K562 (cell line): Measurements from ENCODE around the gene F2. TPM values are rescaled to one million over a fixed set of nuclear protein-coding genes. Genes with fewer than 3 reads are reported as not detected.

Experiments
- ATAC-seq: fragments of 200-7000 bp; cut with Tn5 transposase; 3 replicates; pipeline ENCODE4 v1.9.1; 2020; ENCODE audit warnings: moderate library complexity
- BruUV-seq: library from RNA; stranded (reverse); fragments of 400-500 nt; replicated peaks from 2 replicates; lab custom pipeline; 2021; lab: Mats Ljungman, UMichigan
- CTCF ChIA-PET: fragments of 300-600 bp; formaldehyde crosslinking; extraction: SDS; loops from one replicate; lab custom pipeline; 2021; ENCODE audit warnings: low intra/inter-chr PET ratio; lab: Yijun Ruan, JAX
- POLR2A ChIA-PET: fragments of 300-600, 350-650 bp; sonication (Branson Sonifier 250); formaldehyde crosslinking; extraction: SDS; loops from one replicate; lab custom pipeline; 2021; ENCODE audit warnings: antibody characterized with exemption, inconsistent platforms; lab: Yijun Ruan, JAX
- DNase-seq, 4 experiments: peaks; one replicate each; pipeline versions ENCODE4 v3.0.0 to v3.0.0-alpha.2; 2011 to 2018; ENCODE audit warnings: low spot score in 3 of 4, mixed read lengths in 3 of 4; ENCODE audit errors: extremely low read depth in 1 of 4
- FAIRE-seq: peaks from 2 replicates; lab custom pipeline; 2011; peaks lifted over from hg19 to GRCh38; lab: Jason Lieb, UNC
- H2AFZ ChIP-seq: 2 replicates; pipeline ENCODE4 v1.6.0; 2011; ENCODE audit warnings: low read depth, low read length, control low read depth, inconsistent platforms
- H3K27ac ChIP-seq: fragments of 200-600 bp; 3 replicates; pipeline ENCODE4 v1.8.0; 2011; ENCODE audit warnings: low read depth, mild to moderate bottlenecking, control low read depth, inconsistent platforms, low read length, moderate library complexity, mixed read lengths; ENCODE audit errors: extremely low read depth
- H3K27me3 ChIP-seq, 2 experiments: fragments of 300-600 bp in 1 of 2; 2 replicates in 1 of 2; 3 replicates in 1 of 2; pipeline versions ENCODE4 v1.6.0 to v1.8.0; 2011; ENCODE audit warnings: inconsistent platforms in 2 of 2, low read length in 2 of 2, mild to moderate bottlenecking in 1 of 2, mixed read lengths in 1 of 2, moderate library complexity in 1 of 2; ENCODE audit not compliant: control insufficient read depth in 2 of 2, insufficient read depth in 2 of 2
- H3K36me3 ChIP-seq: fragments of 300-600 bp; 3 replicates; pipeline ENCODE4 v1.8.0; 2011; ENCODE audit warnings: mild to moderate bottlenecking, low read length, inconsistent platforms; ENCODE audit not compliant: control insufficient read depth, insufficient read depth
- H3K4me1 ChIP-seq, 2 experiments: fragments of 200-600 bp in 1 of 2; replicated peaks in 1 of 2; 2 replicates in 1 of 2; 3 replicates in 1 of 2; pipeline versions ENCODE4 v1.5.1 to v1.8.0; 2011; ENCODE audit warnings: inconsistent platforms in 2 of 2, low read length in 2 of 2, mild to moderate bottlenecking in 1 of 2, mixed read lengths in 1 of 2, moderate library complexity in 1 of 2; ENCODE audit not compliant: control insufficient read depth in 2 of 2, insufficient read depth in 2 of 2
- H3K4me2 ChIP-seq: 2 replicates; pipeline ENCODE4 v1.6.1; 2011; ENCODE audit warnings: low read length, control low read depth, inconsistent platforms, mixed read lengths; ENCODE audit not compliant: insufficient read depth
- H3K4me3 ChIP-seq: fragments of 200-600 bp; sonication (generic), shearing (Covaris generic); 2 replicates; pipeline ENCODE4 v1.5.1; 2016; ENCODE audit warnings: control low read depth, inconsistent platforms
- H3K79me2 ChIP-seq: fragments of 200-600 bp; 3 replicates; pipeline ENCODE4 v1.8.0; 2011; ENCODE audit warnings: low read length, inconsistent platforms; ENCODE audit not compliant: control insufficient read depth, insufficient read depth
- H3K9ac ChIP-seq, 2 experiments: 2 replicates each; pipeline versions ENCODE4 v1.6.0 to v1.6.1; 2011; ENCODE audit warnings: low read depth in 2 of 2, low read length in 2 of 2, control low read depth in 1 of 2, inconsistent platforms in 1 of 2, mild to moderate bottlenecking in 1 of 2, mixed read lengths in 1 of 2; ENCODE audit not compliant: insufficient read depth in 1 of 2
- H3K9me1 ChIP-seq: one replicate; pipeline ENCODE4 v1.6.0; 2011; ENCODE audit warnings: inconsistent platforms, mild to moderate bottlenecking, low read length, moderate library complexity; ENCODE audit not compliant: control insufficient read depth, insufficient read depth
- H3K9me3 ChIP-seq: replicated peaks from 2 replicates; pipeline ENCODE4 v1.5.1; 2011; ENCODE audit warnings: low read depth, low read length, inconsistent platforms; ENCODE audit not compliant: control insufficient read depth, insufficient read depth
- H4K20me1 ChIP-seq: replicated peaks from 2 replicates; pipeline ENCODE4 v1.6.1; 2011; ENCODE audit warnings: low read length, inconsistent platforms, mixed read lengths; ENCODE audit not compliant: control insufficient read depth, insufficient read depth
- POLR2G ChIP-seq: fragments of 200-400 bp; formaldehyde crosslinking; IDR thresholded peaks from 2 replicates; pipeline ENCODE4 v1.6.1; 2017; ENCODE audit warnings: low read depth, mild to moderate bottlenecking, antibody characterized with exemption, low read length, moderate library complexity
- RBFOX2 ChIP-seq: fragments of 200-400 bp; formaldehyde crosslinking; IDR thresholded peaks from 2 replicates; pipeline ENCODE4 v1.6.1; 2017; ENCODE audit warnings: low read depth, mild to moderate bottlenecking, low read length, moderate library complexity
- TSHZ1 ChIP-seq: fragments of 250-450 bp; sonication (Bioruptor Pico); IDR thresholded peaks from 2 replicates; pipeline ENCODE4 v1.4.0; 2020; ENCODE audit warnings: mild to moderate bottlenecking, moderate library complexity
- WGBS: fragments of 100-300 bp; shearing (Covaris generic); methylation state at CpG from one replicate; pipeline ENCODE4 v1.1.6; 2016; ENCODE audit warnings: low coverage, mixed read lengths; ENCODE audit not compliant: insufficient coverage; ENCODE audit errors: missing lambda C conversion rate; 5-methylcytosine and 5-hydroxymethylcytosine counted together
- in situ Hi-C: fragments of 300-500 bp; cut with MboI; formaldehyde crosslinking; loops from 4 replicates; pipeline ENCODE4 v1.15.0; 2018; ENCODE audit warnings: inconsistent platforms, mixed read lengths
- intact Hi-C: fragments of 100-400 bp; cut with micrococcal nuclease; formaldehyde crosslinking; loops from 2 replicates; pipeline ENCODE4 v1.14.2; 2022
- polyA plus RNA-seq, 8 experiments: library from polyadenylated mRNA; depleted of rRNA in 4 of 8; stranded (reverse) in 5 of 8; unstranded in 3 of 8; fragments of >200 nt; fragmentation: Nextera tagmentation in 2 of 8; fragmentation: Illumina TruSeq in 1 of 8; extraction: Ambion mirVana in 2 of 8; extraction: Trizol in 1 of 8; gene quantifications; 2 replicates each; pipeline versions ENCODE4 v1.2.1 to v1.2.3, GENCODE V29; 2011 to 2014; ENCODE audit warnings: inconsistent platforms in 1 of 8, missing spikeins in 1 of 8
- total RNA-seq, 7 experiments: library from RNA; depleted of rRNA in 6 of 7; stranded (reverse); fragments of >200 nt in 6 of 7; fragmentation: Illumina TruSeq in 2 of 7; extraction: Trizol in 2 of 7; gene quantifications; 2 replicates each; pipeline versions ENCODE4 v1.2.1 to v1.2.3, GENCODE V29; 2011 to 2021; ENCODE audit warnings: low replicate concordance in 1 of 7

Gene F2
- total and polyA plus RNA-seq, 9 of the 15 experiments (the other 6 are each of a cell fraction or from before 2014, with no cell fraction given) = 0.16 TPM; not detected in 8

GRCh38 chr11:46705070-46705688 lies 13.8 kb upstream of the F2 start:
- Histone ChIP-seq H3K79me2 (peaks cover 26% of the 10 kb centered on the region), H3K9me1 (no peaks in the 10 kb centered on the region), H4K20me1 (no peaks in the 10 kb centered on the region), H2AFZ (no peak overlapping the region), H3K9me3 (no peaks in the 10 kb centered on the region), H3K27ac (no peak overlapping the region), H3K27me3 (no peaks in the 10 kb centered on the region), H3K4me2 (no peak overlapping the region), H3K36me3 (peaks cover 56% of the 10 kb centered on the region), H3K9ac (peak overlapping the region in 1 of 2 experiments; percentile 52; a peak in 1 of 4 replicates), H3K4me1 (peaks cover 0 to 7% of the 10 kb centered on the region in 2 experiments; a peak in 3 of 5 replicates), H3K4me3 (no peak overlapping the region)
- ChIA-PET POLR2A (interaction anchor here (0.8 to 1.2 kb wide), 4 partner anchors 9 to 32 kb away, joined by 3 read pairs; no protein-coding TSS in a partner anchor), CTCF (no interaction called here)
- DNase-seq (no peak), ATAC-seq (no peak), FAIRE-seq (no peak)
- TF ChIP-seq RBFOX2 = peak; percentile 58
- TF ChIP-seq TSHZ1 (CRISPR knock-in tag) = no peak
- peak; percentile 46; the same call in 1 of the 2 replicates for TF ChIP-seq POLR2G
- in situ Hi-C loops (no loop called here), intact Hi-C loops (no loop called here)
- no TSS peak for BruUV-seq
- WGBS = 99% methylated on average over 22 of the region's 31 CpGs
